ENCODE results near the gene SF3B1.
"Not testable (repeated sequence)": the region's sequence is repeated elsewhere in the genome, so short reads cannot be mapped to it uniquely, and the experiment has no call there.

DNA sequence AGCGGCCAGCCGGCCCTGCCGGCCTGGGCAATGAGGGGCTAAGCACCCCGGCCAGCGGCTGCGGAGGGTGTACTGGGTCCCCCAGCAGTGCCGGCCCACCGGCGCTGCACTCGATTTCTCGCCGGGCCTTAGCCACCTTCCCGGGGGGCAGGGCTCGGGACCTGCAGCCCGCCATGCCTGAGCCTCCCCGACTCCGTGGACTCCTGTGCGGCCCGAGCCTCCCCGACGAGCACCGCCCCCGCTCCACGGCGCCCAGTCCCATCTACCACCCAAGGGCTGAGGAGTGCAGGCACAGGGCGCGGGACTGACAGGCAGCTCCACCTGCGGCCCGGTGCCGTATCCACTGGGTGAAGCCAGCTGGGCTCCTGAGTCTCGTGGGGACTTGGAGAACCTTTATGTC, 64.2 kb downstream of the SF3B1 start:
- not testable (repeated sequence) for TF ChIP-seq CREB1 (IDR thresholded peaks at IDR 0.05); CREB1 (CRISPR knock-in tag; IDR thresholded peaks at IDR 0.05); ESRRA (CRISPR knock-in tag; IDR thresholded peaks at IDR 0.05; ENCODE audit: low read depth); RFXANK (CRISPR knock-in tag; IDR thresholded peaks at IDR 0.05); MXI1 (IDR thresholded peaks at IDR 0.05; ENCODE audit: borderline replicate concordance, low read depth, low read length); PHF8 (CRISPR knock-in tag; IDR thresholded peaks at IDR 0.05); YY1 (IDR thresholded peaks at IDR 0.05; ENCODE audit: insufficient read depth, insufficient replicate concordance, low read depth, low read length); EP300 (IDR thresholded peaks at IDR 0.05; ENCODE audit: low read depth in 2 of 2, low read length in 2 of 2); EP300 (CRISPR knock-in tag; IDR thresholded peaks at IDR 0.05; ENCODE audit: borderline replicate concordance); HOXA7 (CRISPR knock-in tag; IDR thresholded peaks at IDR 0.05); MEIS1 (CRISPR knock-in tag; IDR thresholded peaks at IDR 0.05; ENCODE audit: borderline replicate concordance); POLR2A (IDR thresholded peaks at IDR 0.05; ENCODE audit: insufficient read depth in 1 of 2, low read depth in 2 of 2, low read length in 2 of 2); ZC3H4 (CRISPR knock-in tag; IDR thresholded peaks at IDR 0.05; ENCODE audit: borderline replicate concordance)
- TF ChIP-seq, protein P1, sequence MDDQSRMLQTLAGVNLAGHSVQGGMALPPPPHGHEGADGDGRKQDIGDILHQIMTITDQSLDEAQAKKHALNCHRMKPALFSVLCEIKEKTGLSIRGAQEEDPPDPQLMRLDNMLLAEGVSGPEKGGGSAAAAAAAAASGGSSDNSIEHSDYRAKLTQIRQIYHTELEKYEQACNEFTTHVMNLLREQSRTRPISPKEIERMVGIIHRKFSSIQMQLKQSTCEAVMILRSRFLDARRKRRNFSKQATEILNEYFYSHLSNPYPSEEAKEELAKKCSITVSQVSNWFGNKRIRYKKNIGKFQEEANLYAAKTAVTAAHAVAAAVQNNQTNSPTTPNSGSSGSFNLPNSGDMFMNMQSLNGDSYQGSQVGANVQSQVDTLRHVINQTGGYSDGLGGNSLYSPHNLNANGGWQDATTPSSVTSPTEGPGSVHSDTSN (CRISPR knock-in tag; IDR thresholded peaks at IDR 0.05; ENCODE audit: borderline replicate concordance): not testable (repeated sequence)
- TF ChIP-seq, protein P2, sequence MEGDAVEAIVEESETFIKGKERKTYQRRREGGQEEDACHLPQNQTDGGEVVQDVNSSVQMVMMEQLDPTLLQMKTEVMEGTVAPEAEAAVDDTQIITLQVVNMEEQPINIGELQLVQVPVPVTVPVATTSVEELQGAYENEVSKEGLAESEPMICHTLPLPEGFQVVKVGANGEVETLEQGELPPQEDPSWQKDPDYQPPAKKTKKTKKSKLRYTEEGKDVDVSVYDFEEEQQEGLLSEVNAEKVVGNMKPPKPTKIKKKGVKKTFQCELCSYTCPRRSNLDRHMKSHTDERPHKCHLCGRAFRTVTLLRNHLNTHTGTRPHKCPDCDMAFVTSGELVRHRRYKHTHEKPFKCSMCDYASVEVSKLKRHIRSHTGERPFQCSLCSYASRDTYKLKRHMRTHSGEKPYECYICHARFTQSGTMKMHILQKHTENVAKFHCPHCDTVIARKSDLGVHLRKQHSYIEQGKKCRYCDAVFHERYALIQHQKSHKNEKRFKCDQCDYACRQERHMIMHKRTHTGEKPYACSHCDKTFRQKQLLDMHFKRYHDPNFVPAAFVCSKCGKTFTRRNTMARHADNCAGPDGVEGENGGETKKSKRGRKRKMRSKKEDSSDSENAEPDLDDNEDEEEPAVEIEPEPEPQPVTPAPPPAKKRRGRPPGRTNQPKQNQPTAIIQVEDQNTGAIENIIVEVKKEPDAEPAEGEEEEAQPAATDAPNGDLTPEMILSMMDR (CRISPR knock-in tag; IDR thresholded peaks at IDR 0.05): not testable (repeated sequence)
